ENCODE results near the gene GPRIN1.

The GPRIN1 gene

GRCh38 chr5:176588297-176588696 lies 21.7 kb downstream of the GPRIN1 start:
- no peak for DNase-seq (ENCODE audit: low read depth in 1 of 2, low spot score in 1 of 2)
- Histone ChIP-seq H3K27ac (replicated peaks) (no peak overlapping the region), H3K4me3 (replicated peaks; ENCODE audit: insufficient read depth, low read length) (no peak overlapping the region), H3K27me3 (ENCODE audit: insufficient read depth, poor library complexity, severe bottlenecking) (no peaks in the 10 kb centered on the region)
- no peak for TF ChIP-seq REST (IDR thresholded peaks at IDR 0.05; ENCODE audit: insufficient replicate concordance, low read depth)

DNA sequence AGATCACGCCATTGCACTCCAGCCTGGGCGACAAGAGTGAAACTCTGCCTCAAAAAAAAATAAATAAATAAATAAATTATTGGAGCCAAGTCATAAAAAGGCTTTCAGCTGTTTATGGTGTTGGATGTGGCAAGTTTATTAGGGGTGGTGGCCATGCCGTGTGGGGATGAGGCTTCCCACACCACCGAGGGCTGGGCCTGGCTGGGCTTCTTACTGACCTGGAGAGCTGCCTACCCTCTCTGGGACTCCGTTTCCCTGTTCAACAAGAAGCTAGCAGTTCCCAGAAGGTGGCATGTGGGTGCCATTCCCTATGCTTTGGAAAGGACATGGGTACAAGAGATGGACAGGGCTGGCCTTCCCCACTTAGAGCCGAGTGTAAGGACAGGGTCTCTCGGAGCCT lies 22.6 kb downstream of the GPRIN1 start:
- no peak overlapping the region for H3K4me3 ChIP-seq (replicated peaks; ENCODE audit: insufficient read depth, low read length)
- no peak for DNase-seq (ENCODE audit: low read depth in 1 of 2, low spot score in 1 of 2)
- TF ChIP-seq POLR2AphosphoS5 (IDR thresholded peaks at IDR 0.05; ENCODE audit: low read depth) (no peak), SPI1 (IDR thresholded peaks at IDR 0.05; ENCODE audit: borderline replicate concordance, low read depth) (no peak), REST (IDR thresholded peaks at IDR 0.05; ENCODE audit: insufficient replicate concordance, low read depth) (no peak), GABPA (IDR thresholded peaks at IDR 0.05; ENCODE audit: low read depth) (no peak)
- TF ChIP-seq, protein P1, sequence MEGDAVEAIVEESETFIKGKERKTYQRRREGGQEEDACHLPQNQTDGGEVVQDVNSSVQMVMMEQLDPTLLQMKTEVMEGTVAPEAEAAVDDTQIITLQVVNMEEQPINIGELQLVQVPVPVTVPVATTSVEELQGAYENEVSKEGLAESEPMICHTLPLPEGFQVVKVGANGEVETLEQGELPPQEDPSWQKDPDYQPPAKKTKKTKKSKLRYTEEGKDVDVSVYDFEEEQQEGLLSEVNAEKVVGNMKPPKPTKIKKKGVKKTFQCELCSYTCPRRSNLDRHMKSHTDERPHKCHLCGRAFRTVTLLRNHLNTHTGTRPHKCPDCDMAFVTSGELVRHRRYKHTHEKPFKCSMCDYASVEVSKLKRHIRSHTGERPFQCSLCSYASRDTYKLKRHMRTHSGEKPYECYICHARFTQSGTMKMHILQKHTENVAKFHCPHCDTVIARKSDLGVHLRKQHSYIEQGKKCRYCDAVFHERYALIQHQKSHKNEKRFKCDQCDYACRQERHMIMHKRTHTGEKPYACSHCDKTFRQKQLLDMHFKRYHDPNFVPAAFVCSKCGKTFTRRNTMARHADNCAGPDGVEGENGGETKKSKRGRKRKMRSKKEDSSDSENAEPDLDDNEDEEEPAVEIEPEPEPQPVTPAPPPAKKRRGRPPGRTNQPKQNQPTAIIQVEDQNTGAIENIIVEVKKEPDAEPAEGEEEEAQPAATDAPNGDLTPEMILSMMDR (IDR thresholded peaks at IDR 0.05; ENCODE audit: insufficient read depth, low read length), result no peak
- H3K27me3 ChIP-seq (ENCODE audit: insufficient read depth, poor library complexity, severe bottlenecking), result no peaks in the 10 kb centered on the region
- H3K27ac ChIP-seq (replicated peaks), result no peak overlapping the region

- no peak for TF ChIP-seq REST (IDR thresholded peaks at IDR 0.05; ENCODE audit: insufficient replicate concordance, low read depth)
- TF ChIP-seq, protein P1 (IDR thresholded peaks at IDR 0.05; ENCODE audit: insufficient read depth, low read length), result no peak
- TF ChIP-seq SPI1 (IDR thresholded peaks at IDR 0.05; ENCODE audit: borderline replicate concordance, low read depth), result no peak
- TF ChIP-seq GABPA (IDR thresholded peaks at IDR 0.05; ENCODE audit: low read depth), result no peak
- TF ChIP-seq POLR2AphosphoS5 (IDR thresholded peaks at IDR 0.05; ENCODE audit: low read depth), result no peak
- H3K4me3 ChIP-seq (replicated peaks; ENCODE audit: insufficient read depth, low read length), result no peak overlapping the region
- no peak overlapping the region for H3K27ac ChIP-seq (replicated peaks)
- DNase-seq (ENCODE audit: low read depth in 1 of 2, low spot score in 1 of 2), result no peak
- no peaks in the 10 kb centered on the region for H3K27me3 ChIP-seq (ENCODE audit: insufficient read depth, poor library complexity, severe bottlenecking)
These were observed 26.9 kb downstream of the GPRIN1 start for GRCh38 chr5:176583076-176583475.

DNA sequence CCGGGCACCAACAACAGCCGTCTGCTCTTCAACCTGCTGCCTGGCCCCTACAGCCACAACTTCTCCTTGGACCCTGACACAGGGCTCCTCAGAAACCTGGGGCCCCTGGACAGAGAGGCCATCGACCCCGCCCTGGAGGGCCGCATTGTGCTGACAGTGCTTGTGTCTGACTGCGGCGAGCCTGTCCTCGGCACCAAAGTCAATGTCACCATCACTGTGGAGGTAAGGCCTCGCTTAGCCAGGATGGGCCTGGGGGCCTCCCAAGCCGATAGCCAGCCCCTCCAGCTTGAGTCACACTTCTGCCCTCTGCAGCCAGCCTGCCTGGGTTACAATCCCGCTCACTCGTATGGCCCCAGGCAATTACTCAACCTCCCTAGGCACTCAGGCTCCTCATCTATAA lies 28.6 kb downstream of the GPRIN1 start:
- no peak for DNase-seq (ENCODE audit: low read depth in 1 of 2, low spot score in 1 of 2)
- Histone ChIP-seq H3K27ac (replicated peaks) (no peak overlapping the region), H3K4me3 (replicated peaks; ENCODE audit: insufficient read depth, low read length) (no peak overlapping the region), H3K27me3 (ENCODE audit: insufficient read depth, poor library complexity, severe bottlenecking) (no peaks in the 10 kb centered on the region)
- TF ChIP-seq REST (IDR thresholded peaks at IDR 0.05; ENCODE audit: insufficient replicate concordance, low read depth) (no peak), POLR2AphosphoS5 (IDR thresholded peaks at IDR 0.05; ENCODE audit: low read depth) (no peak), GABPA (IDR thresholded peaks at IDR 0.05; ENCODE audit: low read depth) (no peak), SPI1 (IDR thresholded peaks at IDR 0.05; ENCODE audit: borderline replicate concordance, low read depth) (no peak)
- TF ChIP-seq, protein P1 (IDR thresholded peaks at IDR 0.05; ENCODE audit: insufficient read depth, low read length), result no peak

All from HL-60 (cell line).